ENCODE data around the gene ACKR2.

ACKR2 gene

GRCh38 chr3:42829083-42829627 is 19.9 kb downstream of the ACKR2 start:
- no peak overlapping the region for H3K4me3 ChIP-seq (ENCODE audit: low read depth, low read length)

- H3K4me3 ChIP-seq (ENCODE audit: low read depth, low read length), result no peak overlapping the region
These were observed 20.6 kb downstream of the ACKR2 start for GRCh38 chr3:42829628-42830436.

GRCh38 chr3:42830437-42831320 is 21.4 kb downstream of the ACKR2 start:
- H3K4me3 ChIP-seq (ENCODE audit: low read depth, low read length), result no peak overlapping the region

GRCh38 chr3:42831321-42831713 is 22.1 kb downstream of the ACKR2 start:
- H3K4me3 ChIP-seq (ENCODE audit: low read depth, low read length), result no peak overlapping the region

- no peak overlapping the region for H3K4me3 ChIP-seq (ENCODE audit: low read depth, low read length)
These were observed 27.2 kb downstream of the ACKR2 start for GRCh38 chr3:42836150-42837123.

- H3K4me3 ChIP-seq (ENCODE audit: low read depth, low read length), result no peak overlapping the region
These were observed 29.3 kb downstream of the ACKR2 start for GRCh38 chr3:42838571-42838970.

GRCh38 chr3:42839616-42840015 is 30.4 kb downstream of the ACKR2 start:
- no peak overlapping the region for H3K4me3 ChIP-seq (ENCODE audit: low read depth, low read length)

- no peak overlapping the region for H3K4me3 ChIP-seq (ENCODE audit: low read depth, low read length)
These were observed 32.1 kb downstream of the ACKR2 start for GRCh38 chr3:42841332-42841731.

- no peak overlapping the region for H3K4me3 ChIP-seq (ENCODE audit: low read depth, low read length)
These were observed 34.6 kb downstream of the ACKR2 start for GRCh38 chr3:42843713-42844411.

- H3K4me3 ChIP-seq (ENCODE audit: low read depth, low read length), result no peak overlapping the region
These were observed 35.1 kb downstream of the ACKR2 start for GRCh38 chr3:42844412-42844713.

- no peak overlapping the region for H3K4me3 ChIP-seq (ENCODE audit: low read depth, low read length)
These were observed 35.6 kb downstream of the ACKR2 start for GRCh38 chr3:42844815-42845214.

GRCh38 chr3:42846685-42847522 is 37.7 kb downstream of the ACKR2 start:
- no peak overlapping the region for H3K4me3 ChIP-seq (ENCODE audit: low read depth, low read length)

- H3K4me3 ChIP-seq (ENCODE audit: low read depth, low read length), result no peak overlapping the region
These were observed 38.5 kb downstream of the ACKR2 start for GRCh38 chr3:42847731-42848130.

- H3K4me3 ChIP-seq (ENCODE audit: low read depth, low read length), result no peak overlapping the region
These were observed 39.8 kb downstream of the ACKR2 start for GRCh38 chr3:42849017-42849416.

GRCh38 chr3:42850263-42850662 is 41.0 kb downstream of the ACKR2 start:
- no peak overlapping the region for H3K4me3 ChIP-seq (ENCODE audit: low read depth, low read length)

- no peak overlapping the region for H3K4me3 ChIP-seq (ENCODE audit: low read depth, low read length)
These were observed 42.1 kb downstream of the ACKR2 start for GRCh38 chr3:42851228-42851834.

- H3K4me3 ChIP-seq (ENCODE audit: low read depth, low read length), result no peak overlapping the region
These were observed 43.2 kb downstream of the ACKR2 start for GRCh38 chr3:42852441-42852840.

- H3K4me3 ChIP-seq (ENCODE audit: low read depth, low read length), result no peak overlapping the region
These were observed 43.8 kb downstream of the ACKR2 start for GRCh38 chr3:42853056-42853455.

Measured in iPS-11a (cell line).